HCT116 (cell line): Measurements from ENCODE around the gene MYO5C. TPM values are rescaled to one million over a fixed set of nuclear protein-coding genes. Genes with fewer than 3 reads are reported as not detected.
A peak's percentile ranks its signal among the peaks of the same experiment; 100 is the strongest.

Experiments
- ATAC-seq: fragments of 200-7000 bp; cut with Tn5 transposase; 2 replicates; pipeline ENCODE4 v1.9.1; 2020; ENCODE audit warnings: mild to moderate bottlenecking, moderate library complexity
- BruUV-seq: library from RNA; stranded (reverse); fragments of 400-500 nt; replicated peaks from 2 replicates; lab custom pipeline; 2021; lab: Mats Ljungman, UMichigan
- CTCF ChIA-PET: fragments of 300-600 bp; sonication (Branson Sonifier 250); formaldehyde crosslinking; loops from one replicate; lab custom pipeline; 2021; ENCODE audit warnings: antibody characterized with exemption; lab: Charles Lee
- POLR2A ChIA-PET: fragments of 300-600, 350-600 bp; sonication (Branson Sonifier 250); formaldehyde crosslinking; loops from one replicate; lab custom pipeline; 2021; ENCODE audit warnings: antibody characterized with exemption; lab: Charles Lee
- RAD21 ChIA-PET, 2 experiments: fragments of 300-600 bp; sonication (Branson Sonifier 250); formaldehyde crosslinking; loops; one replicate each; lab custom pipeline; 2023; ENCODE audit warnings: low total read pairs in 2 of 2; ENCODE audit not compliant: uncharacterized antibody in 2 of 2, unreplicated experiment in 2 of 2, low non-redundant PET in 1 of 2; lab: Charles Lee
- DNase-seq: peaks from one replicate; pipeline ENCODE4 v3.0.0-alpha.2; 2010; ENCODE audit warnings: low read depth, low spot score
- H2AFZ ChIP-seq: fragments of 200-600 bp; shearing (Covaris generic), sonication (generic); 2 replicates; pipeline ENCODE4 v1.6.1; 2017; ENCODE audit warnings: low read depth, mixed run types, mixed read lengths, antibody characterized with exemption, low read length; ENCODE audit not compliant: poor library complexity, severe bottlenecking
- H3K27ac ChIP-seq: 2 replicates; pipeline ENCODE4 v1.5.1; 2012; ENCODE audit warnings: low read depth, low read length
- H3K27me3 ChIP-seq: fragments of 200-600 bp; sonication (generic); 2 replicates; pipeline ENCODE4 v1.6.1; 2016; ENCODE audit warnings: mixed run types, low read length, mixed read lengths; ENCODE audit not compliant: insufficient read depth
- H3K36me3 ChIP-seq, 2 experiments: fragments of 200-500 bp in 1 of 2; fragments of 200-600 bp in 1 of 2; sonication (Bioruptor generic) in 1 of 2; sonication (generic) in 1 of 2; 2 replicates each; pipeline versions ENCODE4 v1.5.1 to v1.6.1; 2014 to 2016; ENCODE audit warnings: low read length in 2 of 2, inconsistent platforms in 1 of 2, mixed read lengths in 1 of 2, mixed run types in 1 of 2; ENCODE audit not compliant: insufficient read depth in 2 of 2, control insufficient read depth in 1 of 2
- H3K4me1 ChIP-seq, 2 experiments: fragments of 200-600 bp in 1 of 2; sonication (generic) in 1 of 2; 2 replicates each; pipeline versions ENCODE4 v1.5.1 to v1.6.1; 2012 to 2017; ENCODE audit warnings: low read length in 2 of 2, inconsistent platforms in 1 of 2, mild to moderate bottlenecking in 1 of 2, mixed read lengths in 1 of 2, mixed run types in 1 of 2, moderate library complexity in 1 of 2; ENCODE audit not compliant: insufficient read depth in 2 of 2, control insufficient read depth in 1 of 2
- H3K4me2 ChIP-seq: fragments of 200-600 bp; sonication (generic); 2 replicates; pipeline ENCODE4 v1.6.1; 2017; ENCODE audit warnings: mixed run types, low read length, mixed read lengths
- H3K4me3 ChIP-seq, 2 experiments: fragments of 200-600 bp in 1 of 2; sonication (generic) in 1 of 2; replicated peaks in 1 of 2; 2 replicates each; pipeline ENCODE4 v1.5.1; 2011 to 2016; ENCODE audit warnings: low read length in 2 of 2, control low read depth in 1 of 2, low read depth in 1 of 2, mild to moderate bottlenecking in 1 of 2, mixed read lengths in 1 of 2, mixed run types in 1 of 2
- H3K79me2 ChIP-seq: fragments of 200-600 bp; sonication (generic); 2 replicates; pipeline ENCODE4 v1.6.1; 2017; ENCODE audit warnings: mild to moderate bottlenecking, mixed run types, low read length, moderate library complexity, mixed read lengths; ENCODE audit not compliant: insufficient read depth
- H3K9ac ChIP-seq: fragments of 200-600 bp; sonication (generic); 2 replicates; pipeline ENCODE4 v1.6.1; 2016; ENCODE audit warnings: low read length, mixed read lengths
- H3K9me2 ChIP-seq: fragments of 200-600 bp; sonication (generic), shearing (Covaris generic); 2 replicates; pipeline ENCODE4 v1.6.1; 2017; ENCODE audit warnings: mixed run types, mild to moderate bottlenecking, moderate library complexity; ENCODE audit not compliant: insufficient read depth
- H3K9me3 ChIP-seq, 2 experiments: fragments of 200-500 bp in 1 of 2; fragments of 200-600 bp in 1 of 2; sonication (Bioruptor generic) in 1 of 2; sonication (generic) in 1 of 2; 2 replicates each; pipeline ENCODE4 v1.6.1; 2014 to 2017; ENCODE audit warnings: low read length in 2 of 2, mixed read lengths in 2 of 2, inconsistent platforms in 1 of 2, low read depth in 1 of 2, mild to moderate bottlenecking in 1 of 2, mixed run types in 1 of 2, moderate library complexity in 1 of 2; ENCODE audit not compliant: control insufficient read depth in 1 of 2, insufficient read depth in 1 of 2
- H4K20me1 ChIP-seq: fragments of 200-600 bp; sonication (generic), shearing (Covaris generic); 2 replicates; pipeline ENCODE4 v1.6.1; 2017; ENCODE audit warnings: mixed run types, mild to moderate bottlenecking, moderate library complexity; ENCODE audit not compliant: insufficient read depth
- REST ChIP-seq: IDR thresholded peaks from 2 replicates; pipeline ENCODE4 v1.6.1; 2012; ENCODE audit warnings: low read depth
- SRF ChIP-seq: IDR thresholded peaks from 2 replicates; pipeline ENCODE4 v1.6.1; 2012; ENCODE audit warnings: low read depth
- TCF7L2 ChIP-seq: IDR thresholded peaks from 2 replicates; pipeline ENCODE4 v1.7.0; 2011; ENCODE audit warnings: borderline replicate concordance, inconsistent platforms; ENCODE audit not compliant: insufficient read depth, insufficient read length; ENCODE audit errors: extremely low read depth
- intact Hi-C: fragments of 100-400 bp; cut with micrococcal nuclease; formaldehyde crosslinking; loops from 2 replicates; pipeline ENCODE4 v1.10.0; 2022
- total RNA-seq: library from RNA; stranded (reverse); gene quantifications from one replicate; pipeline ENCODE4 v1.2.1, GENCODE V29; 2021; ENCODE audit not compliant: unreplicated experiment

The MYO5C gene
- total RNA-seq, 1 experiment from 2014 or later = 34.0 TPM

- TF ChIP-seq REST = no peak
- TF ChIP-seq, all 23 proteins: peak for 0
These were observed 33.2 kb downstream of the MYO5C start (continued) for GRCh38 chr15:52262364-52262763.

- BruUV-seq = no TSS peak
- no peaks in the 10 kb centered on the region for H3K9me2 ChIP-seq
- H3K79me2 ChIP-seq = no peaks in the 10 kb centered on the region
- H3K4me1 ChIP-seq = peaks cover 10 to 12% of the 10 kb centered on the region in 2 experiments; a peak in 3 of 4 replicates
- no peak overlapping the region for H2AFZ ChIP-seq
- TF ChIP-seq SRF (peak; percentile 96), TCF7L2 (no peak)
- H3K9ac ChIP-seq = no peak overlapping the region
- ChIA-PET POLR2A (interaction anchor here (1.0 kb wide), 1 partner anchor 27 kb away, joined by 3 read pairs; no protein-coding TSS in a partner anchor), RAD21 (no interaction called here), CTCF (interaction anchor here (1.6 kb wide), 1 partner anchor 474 kb away, joined by 5 read pairs; no protein-coding TSS in a partner anchor)
- H3K27me3 ChIP-seq = no peaks in the 10 kb centered on the region
- peaks cover 6 to 11% of the 10 kb centered on the region in 2 experiments; a peak in 3 of 4 replicates for H3K36me3 ChIP-seq
- H3K4me2 ChIP-seq = no peak overlapping the region
- no peaks in the 10 kb centered on the region for H3K9me3 ChIP-seq
- no peak overlapping the region for H3K4me3 ChIP-seq
- no peaks in the 10 kb centered on the region for H4K20me1 ChIP-seq
- intact Hi-C loops = no loop called here
- ATAC-seq (peak; percentile 76), DNase-seq (peak; percentile 26)
- H3K27ac ChIP-seq = peak overlapping the region; percentile 12; the same call in 1 of the 2 replicates
These were observed 33.9 kb downstream of the MYO5C start for GRCh38 chr15:52261498-52262242.
